T follicular helper cell (primary cell): Measurements from ENCODE around the gene POLE3.
"Not testable (repeated sequence)": the region's sequence is repeated elsewhere in the genome, so short reads cannot be mapped to it uniquely, and the experiment has no call there.

Experiments used
- DNase-seq: peaks from one replicate; pipeline ENCODE4 v3.0.0-alpha.2; 2020; ENCODE audit warnings: low read depth
- total RNA-seq, 2 experiments: gene quantifications; one replicate each; lab custom pipeline; 2026; lab: John Stamatoyannopoulos, UW

Gene POLE3
- total RNA-seq = 96.3 to 143 reads per million in 2 experiments

- peak; percentile 90 for DNase-seq
These were observed at the start of gene POLE3, which contains the start of gene C9orf43 for GRCh38 chr9:113410207-113410864. POLE3 (minus strand) TSS chr9:113410675; CDS start chr9:113410293, 382 bp downstream. C9orf43 (plus strand) TSS chr9:113410747; CDS start chr9:113413494, 2,747 bp downstream.

GRCh38 chr9:113456235-113456634 lies 45.8 kb upstream of the POLE3 start:
- no peak for DNase-seq

GRCh38 chr9:113454914-113455761 lies 44.7 kb upstream of the POLE3 start:
- DNase-seq = no peak

- DNase-seq = no peak
These were observed 41.7 kb upstream of the POLE3 start for GRCh38 chr9:113452113-113452605.

GRCh38 chr9:113449376-113449775 lies 38.9 kb upstream of the POLE3 start:
- DNase-seq = no peak

- no peak for DNase-seq
These were observed 35.9 kb upstream of the POLE3 start for GRCh38 chr9:113446323-113446740.

GRCh38 chr9:113444736-113445135 lies 34.3 kb upstream of the POLE3 start:
- no peak for DNase-seq

GRCh38 chr9:113437716-113438115 lies 27.2 kb upstream of the POLE3 start:
- DNase-seq = not testable (repeated sequence)

- no peak for DNase-seq
These were observed 26.4 kb upstream of the POLE3 start for GRCh38 chr9:113436728-113437515.

GRCh38 chr9:113431191-113431590 lies 20.7 kb upstream of the POLE3 start:
- DNase-seq = no peak

- DNase-seq = no peak
These were observed 17.7 kb upstream of the POLE3 start for GRCh38 chr9:113428062-113428615.

- no peak for DNase-seq
These were observed 17.2 kb upstream of the POLE3 start for GRCh38 chr9:113427629-113428028.

- DNase-seq = no peak
These were observed 16.2 kb upstream of the POLE3 start for GRCh38 chr9:113426701-113427100.

- DNase-seq = no peak
These were observed 14.6 kb upstream of the POLE3 start for GRCh38 chr9:113425072-113425471.

- no peak for DNase-seq
These were observed 11.3 kb upstream of the POLE3 start for GRCh38 chr9:113421726-113422125.

- DNase-seq = no peak
These were observed 6.9 kb upstream of the POLE3 start for GRCh38 chr9:113417370-113417769.

GRCh38 chr9:113416149-113416721 lies 5.8 kb upstream of the POLE3 start:
- no peak for DNase-seq

- DNase-seq = no peak
These were observed 630 bp downstream of the POLE3 start for GRCh38 chr9:113409883-113410206.

- DNase-seq = no peak
These were observed 994 bp downstream of the POLE3 start for GRCh38 chr9:113409481-113409880.

- peak; percentile 33 for DNase-seq
These were observed 3.5 kb downstream of the POLE3 start for GRCh38 chr9:113406873-113407511.

- DNase-seq = not testable (repeated sequence)
These were observed 4.1 kb downstream of the POLE3 start for GRCh38 chr9:113406353-113406752.
